K562 (cell line): ENCODE results near the gene CTDSP1. TPM values are rescaled to one million over a fixed set of nuclear protein-coding genes. Genes with fewer than 3 reads are reported as not detected.

Experiments
- ARID3A ChIP-seq: IDR thresholded peaks from 2 replicates; pipeline ENCODE4 v1.6.1; 2012; ENCODE audit warnings: low read depth, low read length, improper control_type of control experiment, borderline replicate concordance
- ARID3B ChIP-seq: fragments of 250-450 bp; sonication (Bioruptor Pico); IDR thresholded peaks from 2 replicates; pipeline ENCODE4 v1.4.0; 2020; ENCODE audit warnings: borderline replicate concordance
- BRF2 ChIP-seq: IDR thresholded peaks from 3 replicates; pipeline ENCODE4 v1.6.1; 2011; ENCODE audit warnings: borderline replicate concordance, mild to moderate bottlenecking; ENCODE audit not compliant: insufficient read length, insufficient read depth
- CHCHD3 ChIP-seq: fragments of 250-450 bp; sonication (Bioruptor Pico); IDR thresholded peaks from 2 replicates; pipeline ENCODE4 v2.1.2; 2022; ENCODE audit warnings: mild to moderate bottlenecking
- COPS2 ChIP-seq: fragments of 450-650 bp; conservative IDR thresholded peaks from 2 replicates; pipeline ENCODE4 v1.6.1; 2016; ENCODE audit warnings: mild to moderate bottlenecking, moderate library complexity
- CSDE1 ChIP-seq, 2 experiments: fragments of 450-650 bp; IDR thresholded peaks; 2 replicates each; pipeline ENCODE4 v1.6.1; 2016; ENCODE audit warnings: mild to moderate bottlenecking in 1 of 2
- E2F6 ChIP-seq, 2 experiments: IDR thresholded peaks; 2 replicates each; pipeline ENCODE4 v1.6.1; 2011; ENCODE audit warnings: borderline replicate concordance in 1 of 2, control low read depth in 1 of 2, low read depth in 1 of 2, low read length in 1 of 2, mild to moderate bottlenecking in 1 of 2, mixed read lengths in 1 of 2, moderate library complexity in 1 of 2; ENCODE audit not compliant: insufficient read depth in 1 of 2, insufficient read length in 1 of 2, poor library complexity in 1 of 2, severe bottlenecking in 1 of 2; ENCODE audit errors: extremely low read depth in 1 of 2
- HDAC8 ChIP-seq: fragments of 450-650 bp; IDR thresholded peaks from 2 replicates; pipeline ENCODE4 v1.6.1; 2016; ENCODE audit warnings: mild to moderate bottlenecking, missing genetic modification characterization, moderate library complexity, missing compliant biosample characterization
- HNRNPLL ChIP-seq: fragments of 200-400 bp; formaldehyde crosslinking; IDR thresholded peaks from 2 replicates; pipeline ENCODE4 v1.6.1; 2017; ENCODE audit warnings: low read length, low read depth, mild to moderate bottlenecking; ENCODE audit not compliant: poor library complexity, severe bottlenecking
- HNRNPUL1 ChIP-seq: fragments of 200-400 bp; formaldehyde crosslinking; IDR thresholded peaks from 2 replicates; pipeline ENCODE4 v1.6.1; 2017; ENCODE audit warnings: low read length
- NR2C1 ChIP-seq, 2 experiments: fragments of 450-650 bp; IDR thresholded peaks; 2 replicates each; pipeline ENCODE4 v1.6.1; 2017; ENCODE audit warnings: mild to moderate bottlenecking in 2 of 2, antibody characterized with exemption in 1 of 2, inconsistent platforms in 1 of 2, missing compliant biosample characterization in 1 of 2, missing genetic modification characterization in 1 of 2
- PHF8 ChIP-seq: fragments of 200-600 bp; sonication (generic); IDR thresholded peaks from 2 replicates; pipeline ENCODE4 v1.6.1; 2012; ENCODE audit warnings: mixed run types, mild to moderate bottlenecking, inconsistent platforms, low read length, moderate library complexity, borderline replicate concordance
- RBFOX2 ChIP-seq: fragments of 200-400 bp; formaldehyde crosslinking; IDR thresholded peaks from 2 replicates; pipeline ENCODE4 v1.6.1; 2017; ENCODE audit warnings: low read depth, mild to moderate bottlenecking, low read length, moderate library complexity
- SMC3 ChIP-seq: conservative IDR thresholded peaks from 2 replicates; pipeline ENCODE4 v1.6.1; 2011; ENCODE audit warnings: low read depth, low read length, improper control_type of control experiment; ENCODE audit not compliant: insufficient read depth
- SREBF2 ChIP-seq: sonication (generic); formaldehyde crosslinking; IDR thresholded peaks from 2 replicates; pipeline ENCODE4 v1.4.0; 2020; ENCODE audit warnings: mild to moderate bottlenecking, missing genetic modification reagents
- TRIM25 ChIP-seq: fragments of 450-650 bp; IDR thresholded peaks from 2 replicates; pipeline ENCODE4 v1.7.0; 2016; ENCODE audit warnings: borderline replicate concordance
- ZKSCAN1 ChIP-seq: fragments of 150-350 bp; IDR thresholded peaks from 2 replicates; pipeline ENCODE4 v1.6.1; 2016; ENCODE audit warnings: low read depth, low read length
- ZNF12 ChIP-seq: sonication (generic); formaldehyde crosslinking; IDR thresholded peaks from 2 replicates; pipeline ENCODE4 v1.4.0; 2020; ENCODE audit warnings: mild to moderate bottlenecking, missing genetic modification reagents
- ZZZ3 ChIP-seq: fragments of 450-650 bp; IDR thresholded peaks from 2 replicates; pipeline ENCODE4 v1.6.1; 2016; ENCODE audit warnings: antibody characterized with exemption, mild to moderate bottlenecking, moderate library complexity
- polyA plus RNA-seq, 8 experiments: library from polyadenylated mRNA; depleted of rRNA in 4 of 8; stranded (reverse) in 5 of 8; unstranded in 3 of 8; fragments of >200 nt; fragmentation: Nextera tagmentation in 2 of 8; fragmentation: Illumina TruSeq in 1 of 8; extraction: Ambion mirVana in 2 of 8; extraction: Trizol in 1 of 8; gene quantifications; 2 replicates each; pipeline versions ENCODE4 v1.2.1 to v1.2.3, GENCODE V29; 2011 to 2014; ENCODE audit warnings: inconsistent platforms in 1 of 8, missing spikeins in 1 of 8
- total RNA-seq, 7 experiments: library from RNA; depleted of rRNA in 6 of 7; stranded (reverse); fragments of >200 nt in 6 of 7; fragmentation: Illumina TruSeq in 2 of 7; extraction: Trizol in 2 of 7; gene quantifications; 2 replicates each; pipeline versions ENCODE4 v1.2.1 to v1.2.3, GENCODE V29; 2011 to 2021; ENCODE audit warnings: low replicate concordance in 1 of 7

Gene CTDSP1
- total and polyA plus RNA-seq, 9 of the 15 experiments (the other 6 are each of a cell fraction or from before 2014, with no cell fraction given): 2.4 to 74.8 (median 45.8) TPM

- TF ChIP-seq BRF2 (no peak), HNRNPUL1 (no peak), HDAC8 (no peak), ARID3A (no peak), CHCHD3 (CRISPR knock-in tag) (no peak), CSDE1 (IDR thresholded peaks at IDR 0.05) (no peak), ZNF12 (no peak; the same call in 1 of the 2 replicates), TRIM25 (no peak), ZZZ3 (no peak), ZKSCAN1 (peak; percentile 49; the same call in 1 of the 2 replicates), NR2C1 (IDR thresholded peaks at IDR 0.05) (no peak), NR2C1 (tag; IDR thresholded peaks at IDR 0.05) (no peak), SMC3 (peak; percentile 69), COPS2 (no peak), RBFOX2 (peak; percentile 77), E2F6 (IDR thresholded peaks at IDR 0.05; ENCODE audit: borderline replicate concordance in 1 of 2, extremely low read depth in 1 of 2, insufficient read depth in 1 of 2, insufficient read length in 1 of 2, low read depth in 1 of 2, low read length in 1 of 2, poor library complexity in 1 of 2, severe bottlenecking in 1 of 2) (peak; percentile 32 to 76), PHF8 (peak; percentile 49; the same call in 1 of the 2 replicates), SREBF2 (CRISPR knock-in tag) (no peak), ARID3B (CRISPR knock-in tag) (no peak), HNRNPLL (no peak)
Observed at GRCh38 chr2:218395826-218396687, 3.6 kb upstream of the CTDSP1 start (continued).
